COLO668 (cell line): ENCODE measurements around the gene LSM10.
A peak's percentile ranks its signal among the peaks of the same experiment; 100 is the strongest.

ENCODE experiments used
- DNase-seq: peaks from one replicate; lab custom pipeline; 2025; ENCODE audit not compliant: unreplicated experiment; lab: John Stamatoyannopoulos, UW

Gene LSM10

DNA sequence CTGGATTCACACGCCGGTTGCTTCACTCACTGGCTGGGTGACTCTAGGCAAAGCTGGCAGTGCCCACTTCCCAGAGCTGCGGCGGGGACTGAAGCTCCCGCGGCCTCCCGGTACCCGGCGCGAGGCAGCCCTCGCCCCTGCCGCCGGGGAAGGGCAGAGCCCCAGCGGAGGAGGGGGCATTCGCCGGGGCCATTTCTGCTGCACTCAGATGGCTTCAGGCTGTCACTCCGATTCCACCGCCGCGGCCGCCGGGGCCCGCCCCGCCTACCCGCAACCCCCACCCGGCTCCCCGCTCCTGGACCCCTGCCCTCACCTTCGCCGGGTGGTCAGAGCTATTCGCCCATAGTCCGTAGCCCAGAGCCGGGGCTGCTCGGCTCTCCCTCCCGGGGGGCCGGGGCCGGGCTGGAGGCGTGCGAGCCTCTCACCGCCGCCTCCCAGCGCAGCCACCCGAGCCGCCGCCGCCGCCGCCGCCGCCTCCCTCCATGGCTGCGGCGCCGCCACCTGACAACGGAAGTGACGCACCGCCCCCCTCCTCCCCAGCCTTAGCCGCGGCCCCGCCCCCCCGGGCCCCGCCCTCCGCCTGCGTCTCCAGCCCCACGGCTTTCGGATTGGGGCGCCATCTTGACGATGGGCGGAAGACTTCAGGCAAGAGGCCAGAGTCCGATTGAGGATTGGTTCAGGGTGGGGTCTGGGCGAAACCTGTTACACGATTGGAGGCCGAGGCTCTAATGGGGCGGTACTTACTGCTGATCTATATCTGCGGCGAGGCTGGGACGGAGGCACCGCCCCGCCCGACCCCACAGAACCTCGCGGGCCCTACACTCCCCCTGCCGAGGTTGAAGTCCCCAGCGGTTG lies 12.1 kb downstream of the LSM10 start, which contains the start of gene STK40:
STK40 (minus strand) TSS at position 515 of the 855 bp plus-strand sequence. CDS start 24,592 bp downstream, outside the sequence.
- DNase-seq: peak; percentile 100

DNA sequence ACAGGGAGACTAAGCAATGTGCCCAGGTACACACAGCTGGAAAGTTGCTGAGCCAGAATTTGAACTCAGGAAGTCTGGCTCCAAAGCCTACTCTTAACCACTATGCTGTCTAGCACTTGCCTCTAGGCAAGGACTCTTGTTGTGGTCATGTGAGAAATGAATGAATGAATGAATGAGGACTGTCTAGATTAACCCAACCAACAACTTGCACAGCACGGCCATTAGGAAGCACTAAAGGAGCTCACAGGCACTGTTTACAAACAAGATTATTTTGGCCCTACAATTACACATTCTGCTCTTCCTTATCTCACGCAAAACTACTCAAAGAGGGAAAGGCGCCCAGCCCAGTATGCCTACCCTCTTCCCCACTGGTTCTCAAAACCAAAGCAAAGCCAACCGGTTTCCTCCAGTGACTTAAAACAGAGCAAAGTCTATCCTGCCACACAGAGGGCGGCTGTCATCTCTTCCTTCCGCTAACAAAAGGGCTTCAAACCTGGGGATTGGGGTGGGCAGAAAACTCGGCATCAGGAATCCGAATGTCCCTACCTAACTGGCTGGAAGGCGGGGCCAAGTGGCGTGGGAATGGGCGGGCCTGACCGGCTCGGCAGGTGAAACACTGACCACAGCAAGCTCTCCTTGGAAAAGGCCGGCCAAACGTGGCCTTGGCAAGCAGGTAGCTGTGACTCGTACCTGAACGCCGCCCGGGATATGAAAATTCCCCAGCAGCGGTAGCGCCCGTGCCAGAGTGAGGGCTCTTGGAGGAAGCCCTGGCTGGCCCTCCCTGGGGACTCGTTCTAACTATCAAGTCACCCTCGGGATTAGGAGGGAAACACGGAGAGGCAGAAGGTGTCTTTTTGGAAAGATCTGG lies 12.9 kb downstream of the LSM10 start:
- peak; percentile 94 for DNase-seq

DNA sequence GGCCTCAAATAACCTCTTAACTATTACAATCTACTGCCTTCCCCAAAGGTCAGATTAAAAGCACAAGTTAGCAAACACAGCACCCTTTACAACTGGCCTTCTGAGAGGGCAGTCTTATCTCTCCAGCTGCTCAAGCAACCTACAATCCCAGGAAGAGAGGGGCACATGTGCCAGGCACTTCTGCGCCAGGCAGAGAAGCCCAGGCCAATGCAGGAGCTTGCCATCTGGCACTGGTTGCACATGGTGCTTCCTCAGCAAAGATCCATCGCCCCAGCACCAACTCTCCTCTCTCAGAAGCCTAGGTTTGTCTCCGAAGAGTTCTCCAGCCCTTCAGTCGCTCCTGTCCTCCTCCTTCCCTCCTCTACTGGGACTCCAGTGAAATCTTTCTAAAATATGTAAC lies 14.5 kb downstream of the LSM10 start:
- DNase-seq: no peak

DNA sequence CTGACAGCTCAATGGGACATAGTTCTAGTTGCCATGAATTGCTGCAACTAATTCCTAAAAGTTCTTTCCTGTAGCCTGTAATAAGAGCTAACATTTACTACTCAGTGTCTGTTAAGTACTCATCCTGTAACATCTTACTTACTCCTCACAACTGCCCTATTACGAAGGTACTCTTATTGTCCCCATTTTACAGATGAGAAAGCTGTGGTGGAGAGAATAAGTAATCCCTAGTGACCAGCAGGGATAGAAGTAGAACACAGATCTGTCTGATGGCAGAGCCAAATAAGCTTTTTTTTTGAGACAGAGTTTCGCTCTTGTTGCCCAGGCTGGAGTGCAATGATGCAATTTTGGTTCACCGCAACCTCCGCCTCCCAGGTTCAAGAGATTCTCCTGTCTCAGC lies 15.0 kb downstream of the LSM10 start:
- DNase-seq: no peak

- no peak for DNase-seq
Observed at GRCh38 chr1:36382231-36382630, 15.5 kb downstream of the LSM10 start.

GRCh38 chr1:36381405-36381804 lies 16.3 kb downstream of the LSM10 start:
- DNase-seq: no peak

- DNase-seq: no peak
Observed at GRCh38 chr1:36380782-36381181, 16.9 kb downstream of the LSM10 start.

GRCh38 chr1:36380143-36380619 lies 17.5 kb downstream of the LSM10 start:
- no peak for DNase-seq

GRCh38 chr1:36377791-36378492 lies 19.8 kb downstream of the LSM10 start:
- no peak for DNase-seq

GRCh38 chr1:36372617-36373016 lies 25.1 kb downstream of the LSM10 start:
- no peak for DNase-seq

DNA sequence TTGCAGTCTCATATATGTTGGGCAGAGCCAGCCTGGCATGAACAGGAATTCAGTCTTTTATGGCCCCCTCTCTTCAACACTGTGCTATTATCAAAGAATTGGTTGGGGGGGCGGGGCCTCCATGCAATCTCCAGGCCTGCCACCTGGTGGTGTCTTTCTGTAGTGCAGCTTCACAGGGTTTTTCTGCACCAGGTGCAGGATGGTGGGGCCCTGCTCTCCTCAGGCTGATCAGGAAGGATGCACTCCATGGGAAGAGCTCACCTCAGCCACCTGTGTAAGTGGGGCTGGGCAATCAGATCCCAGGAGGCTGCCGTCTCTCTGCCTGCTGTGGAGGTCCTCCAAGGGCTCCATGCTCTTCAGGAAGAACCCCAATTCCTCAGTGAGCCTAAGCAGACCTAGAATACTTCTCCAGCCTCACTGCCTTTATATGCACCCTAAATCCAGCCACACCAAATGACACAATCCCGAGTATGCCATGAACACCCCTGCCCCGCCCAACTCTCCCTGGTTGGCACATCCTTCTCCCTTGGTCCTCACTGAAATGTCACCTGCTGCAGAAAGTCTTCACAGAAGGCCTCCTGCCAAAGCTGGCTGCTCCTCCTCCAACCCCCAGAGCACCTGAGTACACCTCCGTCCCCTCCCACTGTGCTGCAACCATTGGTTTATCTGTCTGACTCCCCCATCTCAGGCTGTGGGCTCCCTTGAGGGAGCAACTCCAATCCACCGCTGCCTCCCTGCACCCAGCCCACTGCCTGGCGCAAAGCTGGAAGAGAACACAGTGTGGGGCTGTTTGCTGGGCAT lies 28.4 kb downstream of the LSM10 start:
- DNase-seq: peak; percentile 94

DNA sequence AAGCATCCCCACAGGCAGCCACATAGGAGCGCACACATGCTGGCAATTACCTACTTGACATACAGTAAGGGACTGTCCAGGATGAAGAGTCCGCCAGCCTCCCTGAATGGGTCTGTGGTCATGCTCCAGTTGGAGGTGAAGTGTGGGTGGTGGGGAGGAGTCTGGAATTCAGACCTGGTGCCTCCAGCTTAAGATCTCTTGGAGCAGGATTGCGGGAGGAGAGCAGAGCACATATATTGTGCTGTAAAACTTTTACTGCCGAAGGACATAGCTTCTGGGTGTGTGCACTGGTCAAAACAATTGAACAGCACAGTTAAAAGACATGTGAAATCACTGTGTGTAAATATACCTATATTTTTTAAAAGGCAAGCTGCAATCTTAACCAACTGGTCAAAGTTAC lies 29.9 kb downstream of the LSM10 start:
- DNase-seq: no peak

- DNase-seq: no peak
Observed at GRCh38 chr1:36367066-36367465, 30.6 kb downstream of the LSM10 start.

- no peak for DNase-seq
Observed at GRCh38 chr1:36366091-36366661, 31.5 kb downstream of the LSM10 start.

GRCh38 chr1:36365381-36365780 lies 32.3 kb downstream of the LSM10 start:
- no peak for DNase-seq

GRCh38 chr1:36359911-36360550 lies 37.7 kb downstream of the LSM10 start:
- no peak for DNase-seq

GRCh38 chr1:36359383-36359782 lies 38.3 kb downstream of the LSM10 start:
- DNase-seq: no peak

DNA sequence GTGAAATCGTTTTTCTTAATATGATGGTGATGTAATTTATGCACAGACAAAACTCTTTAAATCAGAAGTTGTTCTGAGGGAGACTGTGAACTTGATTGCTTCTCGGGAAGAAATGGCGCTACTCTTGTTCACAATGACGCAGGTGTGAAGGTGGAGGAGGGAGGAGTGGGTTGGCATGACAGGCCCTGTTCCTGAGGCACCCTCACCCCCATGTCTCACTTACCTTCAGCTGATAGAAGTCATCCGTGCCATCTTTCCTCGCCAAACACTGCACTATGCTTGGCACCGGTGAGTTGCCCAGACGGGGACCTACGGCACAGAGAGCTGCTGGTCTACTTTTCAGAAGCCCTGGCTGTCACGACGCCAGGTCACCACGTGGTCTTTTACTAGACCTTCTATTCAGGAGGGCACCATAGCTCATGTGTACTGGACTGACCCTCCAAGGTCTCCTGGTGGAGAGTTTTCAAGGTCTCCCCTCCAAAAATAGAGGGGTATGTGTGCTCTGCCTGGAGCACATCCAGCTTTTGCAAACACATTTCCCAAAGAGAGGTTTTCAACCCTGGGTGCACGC lies 39.1 kb downstream of the LSM10 start:
- DNase-seq: no peak

GRCh38 chr1:36355811-36356210 lies 41.9 kb downstream of the LSM10 start:
- no peak for DNase-seq
